ENCODE results near the gene AEBP2. TPM values are rescaled to one million over a fixed set of nuclear protein-coding genes. Genes with fewer than 3 reads are reported as not detected.

Gene AEBP2
- total and polyA plus RNA-seq, 2 of the 13 experiments (the other 11 are each of a cell fraction or from before 2014, with no cell fraction given): 9.2 to 17.9 TPM

DNA sequence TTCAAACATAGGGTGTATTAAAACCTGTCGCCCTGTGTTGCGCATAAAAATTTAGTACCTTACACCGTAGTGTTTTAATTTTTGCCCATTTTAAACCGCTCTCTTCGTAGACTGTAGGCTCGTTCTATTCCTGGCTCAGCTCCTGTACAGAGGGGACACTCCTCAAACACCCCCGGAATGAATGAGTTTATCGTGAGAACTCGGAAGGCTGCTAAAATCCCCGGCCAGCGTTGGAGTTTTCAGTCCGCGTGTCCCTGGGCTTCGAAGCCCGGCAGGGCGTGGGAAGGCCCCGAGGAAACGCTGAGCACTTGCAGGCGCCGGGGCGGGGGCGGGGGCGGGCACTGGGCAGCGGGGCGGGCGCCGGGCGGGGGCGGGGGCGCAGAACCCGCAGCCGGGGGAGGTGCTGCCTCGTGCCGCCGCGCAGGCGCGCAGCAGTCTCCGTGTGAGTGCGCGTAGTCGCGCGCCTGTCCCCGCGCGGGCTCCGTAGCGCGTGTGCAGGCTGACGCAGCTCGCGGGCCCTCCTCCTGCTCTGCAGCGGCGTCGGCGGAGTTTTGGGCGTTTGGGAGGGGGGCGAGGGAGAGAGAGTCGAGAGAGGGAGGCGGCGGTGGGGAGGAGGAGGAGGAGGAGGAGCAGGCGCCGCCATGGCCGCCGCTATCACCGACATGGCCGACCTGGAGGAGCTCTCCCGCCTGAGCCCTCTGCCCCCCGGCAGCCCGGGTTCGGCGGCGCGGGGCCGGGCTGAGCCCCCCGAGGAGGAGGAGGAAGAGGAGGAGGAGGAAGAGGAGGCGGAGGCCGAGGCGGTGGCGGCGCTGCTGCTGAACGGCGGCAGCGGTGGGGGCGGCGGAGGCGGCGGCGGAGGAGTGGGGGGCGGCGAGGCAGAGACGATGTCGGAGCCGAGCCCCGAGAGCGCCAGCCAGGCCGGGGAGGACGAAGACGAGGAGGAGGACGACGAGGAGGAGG is at the start of gene AEBP2 (continued):
- TF ChIP-seq U2AF1 (optimal IDR thresholded peaks at IDR 0.05; ENCODE audit: low read depth, low read length) (no peak), RFX5 (IDR thresholded peaks at IDR 0.05; ENCODE audit: low read depth, low read length) (no peak), TMF1 (CRISPR knock-in tag; IDR thresholded peaks at IDR 0.05; ENCODE audit: low read depth) (peak; percentile 78), JUNB (CRISPR knock-in tag; IDR thresholded peaks at IDR 0.05; ENCODE audit: borderline replicate concordance) (no peak), SMARCC2 (IDR thresholded peaks at IDR 0.05) (no peak), CBX2 (IDR thresholded peaks at IDR 0.05; ENCODE audit: low read depth, low read length) (no peak), CBX2 (CRISPR knock-in tag; IDR thresholded peaks at IDR 0.05; ENCODE audit: low read depth) (0 out of 2 replicates have a peak, but pooled peaks have one; percentile 31), FOXJ3 (CRISPR knock-in tag; IDR thresholded peaks at IDR 0.05; ENCODE audit: borderline replicate concordance) (no peak)
- TF ChIP-seq, protein P1, sequence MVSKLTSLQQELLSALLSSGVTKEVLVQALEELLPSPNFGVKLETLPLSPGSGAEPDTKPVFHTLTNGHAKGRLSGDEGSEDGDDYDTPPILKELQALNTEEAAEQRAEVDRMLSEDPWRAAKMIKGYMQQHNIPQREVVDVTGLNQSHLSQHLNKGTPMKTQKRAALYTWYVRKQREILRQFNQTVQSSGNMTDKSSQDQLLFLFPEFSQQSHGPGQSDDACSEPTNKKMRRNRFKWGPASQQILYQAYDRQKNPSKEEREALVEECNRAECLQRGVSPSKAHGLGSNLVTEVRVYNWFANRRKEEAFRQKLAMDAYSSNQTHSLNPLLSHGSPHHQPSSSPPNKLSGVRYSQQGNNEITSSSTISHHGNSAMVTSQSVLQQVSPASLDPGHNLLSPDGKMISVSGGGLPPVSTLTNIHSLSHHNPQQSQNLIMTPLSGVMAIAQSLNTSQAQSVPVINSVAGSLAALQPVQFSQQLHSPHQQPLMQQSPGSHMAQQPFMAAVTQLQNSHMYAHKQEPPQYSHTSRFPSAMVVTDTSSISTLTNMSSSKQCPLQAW (CRISPR knock-in tag; IDR thresholded peaks at IDR 0.05): no peak
- TF ChIP-seq, protein P2, sequence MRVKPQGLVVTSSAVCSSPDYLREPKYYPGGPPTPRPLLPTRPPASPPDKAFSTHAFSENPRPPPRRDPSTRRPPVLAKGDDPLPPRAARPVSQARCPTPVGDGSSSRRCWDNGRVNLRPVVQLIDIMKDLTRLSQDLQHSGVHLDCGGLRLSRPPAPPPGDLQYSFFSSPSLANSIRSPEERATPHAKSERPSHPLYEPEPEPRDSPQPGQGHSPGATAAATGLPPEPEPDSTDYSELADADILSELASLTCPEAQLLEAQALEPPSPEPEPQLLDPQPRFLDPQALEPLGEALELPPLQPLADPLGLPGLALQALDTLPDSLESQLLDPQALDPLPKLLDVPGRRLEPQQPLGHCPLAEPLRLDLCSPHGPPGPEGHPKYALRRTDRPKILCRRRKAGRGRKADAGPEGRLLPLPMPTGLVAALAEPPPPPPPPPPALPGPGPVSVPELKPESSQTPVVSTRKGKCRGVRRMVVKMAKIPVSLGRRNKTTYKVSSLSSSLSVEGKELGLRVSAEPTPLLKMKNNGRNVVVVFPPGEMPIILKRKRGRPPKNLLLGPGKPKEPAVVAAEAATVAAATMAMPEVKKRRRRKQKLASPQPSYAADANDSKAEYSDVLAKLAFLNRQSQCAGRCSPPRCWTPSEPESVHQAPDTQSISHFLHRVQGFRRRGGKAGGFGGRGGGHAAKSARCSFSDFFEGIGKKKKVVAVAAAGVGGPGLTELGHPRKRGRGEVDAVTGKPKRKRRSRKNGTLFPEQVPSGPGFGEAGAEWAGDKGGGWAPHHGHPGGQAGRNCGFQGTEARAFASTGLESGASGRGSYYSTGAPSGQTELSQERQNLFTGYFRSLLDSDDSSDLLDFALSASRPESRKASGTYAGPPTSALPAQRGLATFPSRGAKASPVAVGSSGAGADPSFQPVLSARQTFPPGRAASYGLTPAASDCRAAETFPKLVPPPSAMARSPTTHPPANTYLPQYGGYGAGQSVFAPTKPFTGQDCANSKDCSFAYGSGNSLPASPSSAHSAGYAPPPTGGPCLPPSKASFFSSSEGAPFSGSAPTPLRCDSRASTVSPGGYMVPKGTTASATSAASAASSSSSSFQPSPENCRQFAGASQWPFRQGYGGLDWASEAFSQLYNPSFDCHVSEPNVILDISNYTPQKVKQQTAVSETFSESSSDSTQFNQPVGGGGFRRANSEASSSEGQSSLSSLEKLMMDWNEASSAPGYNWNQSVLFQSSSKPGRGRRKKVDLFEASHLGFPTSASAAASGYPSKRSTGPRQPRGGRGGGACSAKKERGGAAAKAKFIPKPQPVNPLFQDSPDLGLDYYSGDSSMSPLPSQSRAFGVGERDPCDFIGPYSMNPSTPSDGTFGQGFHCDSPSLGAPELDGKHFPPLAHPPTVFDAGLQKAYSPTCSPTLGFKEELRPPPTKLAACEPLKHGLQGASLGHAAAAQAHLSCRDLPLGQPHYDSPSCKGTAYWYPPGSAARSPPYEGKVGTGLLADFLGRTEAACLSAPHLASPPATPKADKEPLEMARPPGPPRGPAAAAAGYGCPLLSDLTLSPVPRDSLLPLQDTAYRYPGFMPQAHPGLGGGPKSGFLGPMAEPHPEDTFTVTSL (CRISPR knock-in tag; IDR thresholded peaks at IDR 0.05; ENCODE audit: borderline replicate concordance): peak; percentile 13; the same call in 1 of the 2 replicates
- TF ChIP-seq, protein P3, sequence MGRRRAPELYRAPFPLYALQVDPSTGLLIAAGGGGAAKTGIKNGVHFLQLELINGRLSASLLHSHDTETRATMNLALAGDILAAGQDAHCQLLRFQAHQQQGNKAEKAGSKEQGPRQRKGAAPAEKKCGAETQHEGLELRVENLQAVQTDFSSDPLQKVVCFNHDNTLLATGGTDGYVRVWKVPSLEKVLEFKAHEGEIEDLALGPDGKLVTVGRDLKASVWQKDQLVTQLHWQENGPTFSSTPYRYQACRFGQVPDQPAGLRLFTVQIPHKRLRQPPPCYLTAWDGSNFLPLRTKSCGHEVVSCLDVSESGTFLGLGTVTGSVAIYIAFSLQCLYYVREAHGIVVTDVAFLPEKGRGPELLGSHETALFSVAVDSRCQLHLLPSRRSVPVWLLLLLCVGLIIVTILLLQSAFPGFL (CRISPR knock-in tag; IDR thresholded peaks at IDR 0.05): no peak
- TF ChIP-seq, protein P4, sequence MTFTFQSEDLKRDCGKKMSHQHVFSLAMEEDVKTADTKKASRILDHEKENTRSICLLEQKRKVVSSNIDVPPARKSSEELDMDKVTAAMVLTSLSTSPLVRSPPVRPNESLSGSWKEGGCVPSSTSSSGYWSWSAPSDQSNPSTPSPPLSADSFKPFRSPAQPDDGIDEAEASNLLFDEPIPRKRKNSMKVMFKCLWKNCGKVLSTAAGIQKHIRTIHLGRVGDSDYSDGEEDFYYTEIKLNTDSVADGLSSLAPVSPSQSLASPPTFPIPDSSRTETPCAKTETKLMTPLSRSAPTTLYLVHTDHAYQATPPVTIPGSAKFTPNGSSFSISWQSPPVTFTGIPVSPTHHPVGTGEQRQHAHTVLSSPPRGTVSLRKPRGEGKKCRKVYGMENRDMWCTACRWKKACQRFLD (CRISPR knock-in tag; IDR thresholded peaks at IDR 0.05; ENCODE audit: borderline replicate concordance): peak; percentile 77; the same call in 1 of the 2 replicates
- TF ChIP-seq, protein P5, sequence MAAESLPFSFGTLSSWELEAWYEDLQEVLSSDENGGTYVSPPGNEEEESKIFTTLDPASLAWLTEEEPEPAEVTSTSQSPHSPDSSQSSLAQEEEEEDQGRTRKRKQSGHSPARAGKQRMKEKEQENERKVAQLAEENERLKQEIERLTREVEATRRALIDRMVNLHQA (CRISPR knock-in tag; IDR thresholded peaks at IDR 0.05): no peak
- TF ChIP-seq, protein P6, sequence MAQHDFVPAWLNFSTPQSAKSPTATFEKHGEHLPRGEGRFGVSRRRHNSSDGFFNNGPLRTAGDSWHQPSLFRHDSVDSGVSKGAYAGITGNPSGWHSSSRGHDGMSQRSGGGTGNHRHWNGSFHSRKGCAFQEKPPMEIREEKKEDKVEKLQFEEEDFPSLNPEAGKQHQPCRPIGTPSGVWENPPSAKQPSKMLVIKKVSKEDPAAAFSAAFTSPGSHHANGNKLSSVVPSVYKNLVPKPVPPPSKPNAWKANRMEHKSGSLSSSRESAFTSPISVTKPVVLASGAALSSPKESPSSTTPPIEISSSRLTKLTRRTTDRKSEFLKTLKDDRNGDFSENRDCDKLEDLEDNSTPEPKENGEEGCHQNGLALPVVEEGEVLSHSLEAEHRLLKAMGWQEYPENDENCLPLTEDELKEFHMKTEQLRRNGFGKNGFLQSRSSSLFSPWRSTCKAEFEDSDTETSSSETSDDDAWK (CRISPR knock-in tag; IDR thresholded peaks at IDR 0.05): no peak
